ENCODE measurements around the gene HMOX1.
"Not testable (repeated sequence)": the region's sequence is repeated elsewhere in the genome, so short reads cannot be mapped to it uniquely, and the experiment has no call there.

HMOX1 gene

DNA sequence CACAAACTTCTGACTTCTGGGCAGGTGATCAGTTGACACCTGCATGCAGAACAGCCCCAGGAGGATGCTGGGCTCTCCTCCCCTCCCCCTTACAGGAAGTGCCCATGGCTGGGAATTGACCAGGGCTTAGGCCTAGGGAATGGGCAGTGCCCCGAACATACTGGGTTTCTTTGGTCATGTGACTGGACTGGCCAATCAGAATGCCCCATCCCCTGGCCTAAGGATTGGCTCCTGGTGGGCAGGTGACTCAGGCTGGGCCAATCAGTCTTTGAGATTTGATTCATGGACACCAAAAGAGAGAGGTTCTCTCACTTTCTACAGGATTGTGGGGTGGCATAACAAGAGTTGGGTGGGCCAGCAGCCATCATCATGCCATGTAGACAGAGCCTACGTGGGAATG, 56.2 kb downstream of the HMOX1 start:
- no peak for DNase-seq

DNA sequence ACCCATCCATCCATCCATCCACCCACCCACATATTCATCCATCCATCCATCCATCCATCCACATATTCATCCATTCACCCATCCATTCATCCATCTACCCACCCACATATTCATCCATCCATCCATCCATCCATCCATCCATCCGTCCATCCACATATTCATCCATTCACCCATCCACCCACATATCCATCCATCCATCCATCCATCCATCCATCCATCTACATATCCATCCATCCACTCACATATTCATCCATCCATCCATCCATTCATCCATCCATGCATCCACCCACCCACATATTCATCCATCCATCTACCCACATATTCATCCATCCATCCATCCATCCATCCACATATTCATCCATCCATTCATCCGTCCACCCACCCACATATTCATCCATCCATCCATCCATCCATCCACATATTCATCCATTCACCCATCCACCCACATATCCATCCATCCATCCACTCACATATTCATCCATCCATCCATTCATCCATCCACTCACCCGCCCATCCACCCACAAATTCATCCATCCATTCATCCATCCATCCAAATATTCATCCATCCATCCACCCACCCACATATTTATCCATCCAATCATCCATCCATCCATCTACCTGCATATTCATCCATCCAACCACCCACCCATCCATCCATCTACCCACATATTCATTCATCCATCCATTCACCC, 57.9 kb downstream of the HMOX1 start:
- not testable (repeated sequence) for DNase-seq

DNA sequence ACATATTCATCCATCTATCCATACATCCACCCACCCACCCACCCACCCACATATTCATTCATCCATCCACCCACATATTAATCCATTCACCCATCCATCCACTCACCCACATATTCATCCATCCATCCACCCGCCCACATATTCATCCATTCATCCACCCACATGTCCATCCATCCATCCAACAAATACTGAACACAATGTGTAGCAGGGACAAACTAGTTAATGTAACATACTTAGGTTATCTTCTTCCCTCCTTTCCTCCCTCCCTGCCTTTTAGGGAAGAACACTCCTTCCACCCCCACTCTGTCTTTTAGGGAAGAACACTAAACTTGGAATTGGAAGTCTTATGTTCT, 58.4 kb downstream of the HMOX1 start:
- no peak for DNase-seq

DNA sequence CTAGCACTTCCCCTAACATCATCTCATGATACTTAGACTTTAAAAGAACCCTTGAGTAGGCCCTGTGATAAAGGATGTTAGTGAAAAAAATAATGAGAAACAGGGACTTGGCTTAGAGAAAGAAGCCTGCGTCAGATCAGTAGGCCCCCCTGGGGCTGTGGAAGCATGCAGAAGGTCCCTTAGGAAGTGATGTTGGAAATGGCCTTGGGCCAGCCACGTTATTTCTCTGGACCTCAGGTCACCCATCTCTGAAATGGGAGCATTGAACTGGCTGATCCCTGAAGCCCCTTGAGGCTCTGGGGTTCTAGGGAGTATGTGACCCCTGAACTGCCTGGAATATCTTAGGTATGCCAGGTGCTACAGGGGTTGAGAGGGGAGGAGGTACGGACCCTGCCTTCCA, 59.2 kb downstream of the HMOX1 start:
- DNase-seq = no peak

DNA sequence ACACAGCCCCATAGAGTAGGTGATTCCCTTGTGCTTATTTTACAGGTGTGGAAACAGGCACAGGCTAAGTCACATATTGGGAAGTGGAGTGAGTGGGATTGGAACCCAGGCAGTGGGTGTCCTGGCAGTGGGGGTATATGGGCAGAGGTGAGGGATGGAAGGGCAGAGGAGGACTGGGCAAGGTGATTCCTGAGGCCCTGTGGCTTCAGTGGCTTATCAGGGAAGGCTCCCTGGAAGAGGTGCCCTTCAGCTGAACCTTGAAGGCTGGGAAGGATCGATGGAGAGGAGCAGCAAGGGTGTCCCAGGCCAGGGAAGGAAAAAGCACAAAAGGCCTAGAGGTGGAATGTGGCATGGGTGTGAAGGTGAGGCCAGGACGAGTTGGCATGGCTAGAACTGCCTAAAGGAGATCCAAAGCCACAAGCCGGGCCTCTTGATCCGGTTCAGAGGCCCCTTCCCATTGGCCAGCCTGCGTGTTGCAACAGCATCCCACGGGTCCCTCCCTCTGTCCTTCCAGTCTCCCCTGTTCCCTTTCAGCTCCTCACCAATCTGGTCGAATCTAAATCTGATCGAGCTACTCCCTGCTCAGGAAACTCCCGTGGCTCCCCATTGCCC, 60.7 kb downstream of the HMOX1 start:
- DNase-seq = no peak

DNA sequence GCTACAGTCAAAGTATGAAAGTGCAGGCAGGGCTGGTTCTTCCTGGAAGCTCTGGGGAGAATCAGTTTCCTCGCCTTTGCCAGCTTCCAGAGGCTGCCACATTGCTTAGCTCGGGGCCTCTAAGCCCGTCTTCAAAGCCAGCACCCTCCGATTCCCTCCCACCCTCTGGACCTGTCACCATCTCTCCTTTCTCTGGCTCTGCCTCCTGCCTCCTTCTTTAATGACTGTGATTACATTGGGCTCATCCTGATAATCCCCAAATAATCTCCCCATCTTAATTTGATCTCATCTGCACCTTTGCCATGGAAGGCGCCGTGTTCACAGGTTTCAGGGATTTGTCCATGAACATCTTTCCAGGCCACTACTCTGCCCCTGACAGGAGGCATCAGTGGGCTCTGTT, 61.6 kb downstream of the HMOX1 start:
- no peak for DNase-seq

DNA sequence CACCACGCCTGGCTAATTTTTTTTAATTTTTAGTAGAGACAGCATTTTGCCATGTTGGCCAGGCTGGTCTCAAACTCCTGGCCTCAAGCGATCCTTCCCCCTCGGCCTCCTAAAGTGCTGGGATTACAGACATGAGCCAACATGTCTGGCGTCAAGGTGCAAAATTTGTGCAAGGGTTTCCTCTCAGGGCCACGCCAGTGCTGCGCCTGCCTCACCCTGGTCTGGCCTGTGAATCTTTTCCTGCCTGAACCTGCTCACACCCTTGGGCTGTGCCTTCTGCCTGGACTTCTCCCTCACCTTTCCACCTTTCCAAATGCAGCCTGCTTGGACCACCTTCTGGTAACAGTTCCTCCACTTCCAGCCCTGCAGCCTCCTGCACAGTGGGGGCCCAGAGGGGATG, 62.4 kb downstream of the HMOX1 start:
- DNase-seq = no peak

All from islet precursor cell (in vitro differentiated cells).